ENCODE results near the gene SEC31B.

SEC31B gene

DNA sequence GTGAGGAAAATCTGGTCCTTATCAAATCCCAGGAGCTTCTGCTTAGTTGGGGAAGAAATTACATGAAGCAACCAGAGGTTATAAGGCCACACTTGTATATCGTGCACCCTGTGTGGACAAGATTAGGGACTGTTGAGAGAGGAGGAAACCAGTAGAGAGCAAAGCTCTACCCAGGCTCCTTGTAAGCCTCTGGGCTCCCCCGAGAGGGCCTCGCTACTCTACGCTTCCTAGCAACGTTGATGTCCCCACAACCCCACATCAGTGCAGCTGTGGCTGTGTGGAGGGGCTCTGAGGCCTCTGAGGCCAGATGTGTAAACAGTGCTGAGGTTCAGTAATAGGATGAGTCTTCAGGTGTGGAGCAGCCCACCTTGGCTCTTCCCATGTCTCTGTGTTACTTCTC, 32.1 kb upstream of the SEC31B start:
- H3K36me3 ChIP-seq (ENCODE audit: insufficient read depth, low read length) = peaks cover 45% of the 10 kb centered on the region
- no peaks in the 10 kb centered on the region for H3K4me1 ChIP-seq (ENCODE audit: insufficient read depth, low read length)
- H3K9me3 ChIP-seq (ENCODE audit: low read length) = no peaks in the 10 kb centered on the region
- no peak overlapping the region for H3K4me3 ChIP-seq (ENCODE audit: low read depth in 1 of 2, low read length in 2 of 2)
- H3K27me3 ChIP-seq (ENCODE audit: control insufficient read depth in 1 of 2, insufficient read depth in 2 of 2, low read length in 2 of 2) = no peaks in the 10 kb centered on the region
- no peak overlapping the region for H3K27ac ChIP-seq (ENCODE audit: low read depth, low read length)
- no peak overlapping the region for H3K9ac ChIP-seq (ENCODE audit: low read length)

- H3K36me3 ChIP-seq (ENCODE audit: insufficient read depth, low read length) = peaks cover 40% of the 10 kb centered on the region
- no peak overlapping the region for H3K4me3 ChIP-seq (ENCODE audit: low read depth in 1 of 2, low read length in 2 of 2)
- H3K9me3 ChIP-seq (ENCODE audit: low read length) = no peaks in the 10 kb centered on the region
- no peaks in the 10 kb centered on the region for H3K4me1 ChIP-seq (ENCODE audit: insufficient read depth, low read length)
- no peaks in the 10 kb centered on the region for H3K27me3 ChIP-seq (ENCODE audit: control insufficient read depth in 1 of 2, insufficient read depth in 2 of 2, low read length in 2 of 2)
- H3K27ac ChIP-seq (ENCODE audit: low read depth, low read length) = no peak overlapping the region
- no peak overlapping the region for H3K9ac ChIP-seq (ENCODE audit: low read length)
Observed at GRCh38 chr10:100551196-100551595, 31.5 kb upstream of the SEC31B start.

DNA sequence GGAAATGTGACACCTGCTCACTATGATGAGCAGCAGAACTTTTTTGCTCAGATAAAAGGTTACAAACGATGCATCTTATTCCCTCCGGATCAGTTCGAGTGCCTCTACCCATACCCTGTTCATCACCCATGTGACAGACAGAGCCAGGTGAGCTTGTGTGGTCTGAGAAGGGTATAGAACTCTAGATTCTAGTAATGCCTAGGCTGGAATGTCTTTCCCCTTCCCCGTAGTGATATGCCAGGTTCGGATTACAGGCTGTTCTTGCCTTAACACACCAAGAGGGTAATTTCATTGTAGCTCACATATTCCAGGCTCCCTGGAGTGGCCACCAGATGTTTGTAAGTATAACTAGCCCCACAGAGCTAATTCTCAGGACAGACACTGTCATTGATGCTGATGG, 25.3 kb upstream of the SEC31B start:
- Histone ChIP-seq H3K9ac (ENCODE audit: low read length) (no peak overlapping the region), H3K27ac (ENCODE audit: low read depth, low read length) (no peak overlapping the region), H3K4me3 (ENCODE audit: low read depth in 1 of 2, low read length in 2 of 2) (no peak overlapping the region), H3K9me3 (ENCODE audit: low read length) (no peaks in the 10 kb centered on the region), H3K4me1 (ENCODE audit: insufficient read depth, low read length) (no peaks in the 10 kb centered on the region), H3K27me3 (ENCODE audit: control insufficient read depth in 1 of 2, insufficient read depth in 2 of 2, low read length in 2 of 2) (no peaks in the 10 kb centered on the region), H3K36me3 (ENCODE audit: insufficient read depth, low read length) (peaks cover 79% of the 10 kb centered on the region)

GRCh38 chr10:100537475-100537874, 17.8 kb upstream of the SEC31B start:
- Histone ChIP-seq H3K27ac (ENCODE audit: low read depth, low read length) (no peak overlapping the region), H3K27me3 (ENCODE audit: control insufficient read depth in 1 of 2, insufficient read depth in 2 of 2, low read length in 2 of 2) (no peaks in the 10 kb centered on the region), H3K4me1 (ENCODE audit: insufficient read depth, low read length) (peaks cover 30% of the 10 kb centered on the region), H3K36me3 (ENCODE audit: insufficient read depth, low read length) (peaks cover 33% of the 10 kb centered on the region), H3K9ac (ENCODE audit: low read length) (no peak overlapping the region), H3K4me3 (ENCODE audit: low read depth in 1 of 2, low read length in 2 of 2) (no peak overlapping the region), H3K9me3 (ENCODE audit: low read length) (no peaks in the 10 kb centered on the region)

DNA sequence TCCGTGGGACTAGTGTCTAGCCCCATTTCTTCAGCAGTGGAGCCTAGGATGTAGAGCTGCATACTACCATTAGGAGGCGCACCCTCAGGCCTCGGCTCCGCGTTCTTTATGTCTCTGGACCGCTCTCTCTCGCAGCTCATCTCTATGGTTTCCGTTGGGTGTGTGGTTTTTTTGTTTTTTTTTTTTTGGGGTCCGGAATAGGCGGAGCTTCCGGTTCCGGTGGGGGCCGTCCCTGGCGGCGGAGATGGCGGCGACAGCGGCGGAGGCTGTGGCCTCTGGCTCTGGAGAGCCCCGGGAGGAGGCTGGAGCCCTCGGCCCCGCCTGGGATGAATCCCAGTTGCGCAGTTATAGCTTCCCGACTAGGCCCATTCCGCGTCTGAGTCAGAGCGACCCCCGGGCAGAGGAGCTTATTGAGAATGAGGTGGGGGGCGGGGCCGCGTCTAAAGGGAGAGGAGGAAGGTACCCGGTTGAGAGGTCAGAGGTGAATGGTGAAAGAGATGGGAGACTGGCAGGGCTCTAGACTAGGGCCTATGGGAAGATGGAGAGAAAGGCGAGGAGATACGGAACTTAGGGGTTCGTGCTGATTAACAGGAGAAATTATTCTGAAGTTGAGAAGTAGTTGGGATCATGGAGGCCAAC, 16.2 kb upstream of the SEC31B start, which contains the start of gene HIF1AN:
HIF1AN (plus strand) TSS at position 229 of the 639 bp plus-strand sequence; CDS start at position 245, 16 bp downstream.
- H3K27ac ChIP-seq (ENCODE audit: low read depth, low read length) = peak within 1 kb of the TSS; percentile 79
- peaks cover 30% of the 10 kb centered on the region for H3K4me1 ChIP-seq (ENCODE audit: insufficient read depth, low read length)
- no peaks in the 10 kb centered on the region for H3K27me3 ChIP-seq (ENCODE audit: control insufficient read depth in 1 of 2, insufficient read depth in 2 of 2, low read length in 2 of 2)
- no peaks in the 10 kb centered on the region for H3K9me3 ChIP-seq (ENCODE audit: low read length)
- peak within 1 kb of the TSS; percentile 70 to 79 for H3K4me3 ChIP-seq (ENCODE audit: low read depth in 1 of 2, low read length in 2 of 2)
- H3K9ac ChIP-seq (ENCODE audit: low read length) = peak within 1 kb of the TSS; percentile 63
- peaks cover 24% of the 10 kb centered on the region for H3K36me3 ChIP-seq (ENCODE audit: insufficient read depth, low read length)

DNA sequence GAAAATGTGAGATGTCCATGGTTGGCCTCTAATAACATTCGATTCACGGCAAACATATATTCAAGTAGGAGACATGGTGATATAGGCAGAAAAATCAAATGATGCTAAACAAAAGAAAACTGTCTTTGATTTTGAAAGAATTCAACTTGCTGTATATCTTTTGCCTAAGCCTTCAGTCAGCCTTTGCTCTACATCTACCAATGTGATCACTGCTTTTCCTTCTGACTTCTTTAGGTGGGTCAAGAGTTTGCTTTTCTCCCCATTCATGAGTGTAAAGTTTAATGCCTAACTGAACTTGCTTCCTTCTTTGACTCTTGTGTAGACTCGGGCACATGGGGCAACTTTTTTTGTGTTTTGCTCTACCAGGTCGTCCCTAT, 15.7 kb upstream of the SEC31B start:
- Histone ChIP-seq H3K4me1 (ENCODE audit: insufficient read depth, low read length) (peaks cover 31% of the 10 kb centered on the region), H3K36me3 (ENCODE audit: insufficient read depth, low read length) (peaks cover 19% of the 10 kb centered on the region), H3K9ac (ENCODE audit: low read length) (no peak overlapping the region), H3K4me3 (ENCODE audit: low read depth in 1 of 2, low read length in 2 of 2) (peak overlapping the region; percentile 28 to 79), H3K27ac (ENCODE audit: low read depth, low read length) (peak overlapping the region; percentile 17), H3K9me3 (ENCODE audit: low read length) (no peaks in the 10 kb centered on the region), H3K27me3 (ENCODE audit: control insufficient read depth in 1 of 2, insufficient read depth in 2 of 2, low read length in 2 of 2) (no peaks in the 10 kb centered on the region)

DNA sequence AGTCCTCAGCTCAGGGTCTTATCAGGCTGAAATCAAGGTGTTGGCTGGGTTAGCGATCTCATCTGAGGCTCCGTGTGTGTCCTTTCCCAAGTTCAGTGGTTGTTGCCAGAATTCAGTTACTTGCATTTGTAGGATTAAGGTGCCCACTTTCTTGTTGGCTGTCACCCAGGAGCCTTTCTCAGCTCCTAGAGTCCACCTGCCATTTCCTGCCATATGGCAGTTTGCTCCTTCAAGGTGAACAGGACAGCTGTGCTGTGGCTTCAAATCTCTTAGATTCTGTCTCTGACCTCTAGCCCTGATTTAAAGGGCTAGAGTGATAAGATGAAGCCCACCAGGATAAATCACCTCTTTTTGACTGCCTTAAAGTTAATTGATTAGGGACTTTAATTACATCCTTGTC, 15.1 kb upstream of the SEC31B start:
- Histone ChIP-seq H3K4me3 (ENCODE audit: low read depth in 1 of 2, low read length in 2 of 2) (peak overlapping the region in 1 of 2 donors; percentile 79), H3K27ac (ENCODE audit: low read depth, low read length) (no peak overlapping the region), H3K4me1 (ENCODE audit: insufficient read depth, low read length) (peaks cover 36% of the 10 kb centered on the region), H3K27me3 (ENCODE audit: control insufficient read depth in 1 of 2, insufficient read depth in 2 of 2, low read length in 2 of 2) (no peaks in the 10 kb centered on the region), H3K9ac (ENCODE audit: low read length) (no peak overlapping the region), H3K36me3 (ENCODE audit: insufficient read depth, low read length) (peaks cover 18% of the 10 kb centered on the region), H3K9me3 (ENCODE audit: low read length) (no peaks in the 10 kb centered on the region)

- Histone ChIP-seq H3K4me3 (ENCODE audit: low read depth in 1 of 2, low read length in 2 of 2) (no peak overlapping the region), H3K27ac (ENCODE audit: low read depth, low read length) (no peak overlapping the region), H3K9ac (ENCODE audit: low read length) (no peak overlapping the region), H3K36me3 (ENCODE audit: insufficient read depth, low read length) (peaks cover 2% of the 10 kb centered on the region), H3K4me1 (ENCODE audit: insufficient read depth, low read length) (peaks cover 35% of the 10 kb centered on the region), H3K27me3 (ENCODE audit: control insufficient read depth in 1 of 2, insufficient read depth in 2 of 2, low read length in 2 of 2) (no peaks in the 10 kb centered on the region), H3K9me3 (ENCODE audit: low read length) (no peaks in the 10 kb centered on the region)
Observed at GRCh38 chr10:100531761-100532160, 12.1 kb upstream of the SEC31B start.

DNA sequence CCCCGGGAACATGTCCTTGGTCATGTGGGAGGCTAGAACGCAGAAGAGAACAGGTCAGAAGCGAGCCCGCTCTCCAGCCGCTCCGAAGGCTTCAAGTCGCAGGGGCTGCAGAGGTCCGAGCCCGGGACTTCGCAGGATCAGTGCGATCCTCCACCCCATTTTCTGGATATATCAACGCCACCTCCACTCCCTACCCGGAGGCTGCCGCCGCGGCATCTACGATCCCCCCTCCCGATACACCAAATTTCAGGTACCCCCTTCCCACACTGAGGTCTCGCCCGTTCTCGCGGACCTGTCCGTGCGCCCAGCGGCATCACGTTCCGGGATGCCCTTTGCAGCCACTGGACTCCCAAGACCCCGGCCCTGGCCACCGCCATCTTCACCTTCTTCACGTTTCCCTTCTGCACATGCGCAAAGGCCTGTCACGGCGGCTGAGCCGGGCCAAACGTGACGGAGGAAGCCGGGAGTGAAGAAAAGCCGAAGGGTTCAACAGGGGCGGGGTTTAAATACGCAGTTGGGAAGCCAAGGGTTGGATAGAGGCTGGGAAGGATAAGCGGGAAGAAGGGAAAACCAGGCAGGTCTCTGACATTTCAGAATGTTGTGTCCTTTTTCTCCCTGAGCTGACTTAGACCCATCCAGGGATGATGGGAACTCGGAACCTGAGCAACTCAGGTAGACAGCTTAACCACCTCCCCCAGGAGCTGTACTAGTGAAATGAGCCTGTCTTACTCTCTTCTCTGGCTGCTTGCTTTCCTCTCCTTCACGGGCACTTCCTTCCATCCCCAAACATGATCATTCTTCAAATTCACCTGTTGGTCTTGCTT, 10.0 kb upstream of the SEC31B start, which contains the start of gene NDUFB8:
NDUFB8 (minus strand) TSS at position 397 of the 824 bp plus-strand sequence; CDS start at position 377, 20 bp downstream.
- H3K9ac ChIP-seq (ENCODE audit: low read length) = peak within 1 kb of the TSS; percentile 95
- H3K27ac ChIP-seq (ENCODE audit: low read depth, low read length) = peak within 1 kb of the TSS; percentile 75
- H3K9me3 ChIP-seq (ENCODE audit: low read length) = no peaks in the 10 kb centered on the region
- H3K27me3 ChIP-seq (ENCODE audit: control insufficient read depth in 1 of 2, insufficient read depth in 2 of 2, low read length in 2 of 2) = no peaks in the 10 kb centered on the region
- H3K4me3 ChIP-seq (ENCODE audit: low read depth in 1 of 2, low read length in 2 of 2) = peak within 1 kb of the TSS; percentile 84 to 100
- H3K36me3 ChIP-seq (ENCODE audit: insufficient read depth, low read length) = peaks cover 23% of the 10 kb centered on the region
- peaks cover 20% of the 10 kb centered on the region for H3K4me1 ChIP-seq (ENCODE audit: insufficient read depth, low read length)

DNA sequence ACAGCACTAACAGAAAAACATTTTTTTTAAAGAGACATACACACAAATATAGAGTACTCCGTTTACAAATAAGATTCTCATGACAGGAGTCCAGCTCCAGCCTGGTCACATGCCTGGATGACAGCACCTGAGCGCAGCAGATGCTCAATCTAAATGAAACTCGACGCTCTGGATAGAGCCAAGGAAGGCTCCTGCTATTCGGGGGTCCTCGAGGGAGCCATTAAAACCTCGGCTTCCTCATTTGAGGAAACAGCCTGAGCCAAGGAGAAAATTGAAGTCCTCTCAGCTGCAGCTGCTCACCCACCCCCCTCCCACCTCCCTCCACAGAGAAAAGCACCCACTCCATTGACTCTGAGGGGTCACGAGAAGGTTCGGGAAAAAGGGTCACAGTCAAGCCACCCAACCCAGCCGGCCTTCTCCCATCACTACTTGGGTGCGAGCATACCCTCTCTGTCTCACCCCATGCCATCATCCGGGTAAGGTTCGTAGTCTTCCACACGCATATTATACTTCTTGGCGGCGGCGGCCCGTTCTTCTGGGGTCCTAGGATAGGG, 9.3 kb upstream of the SEC31B start:
- H3K27ac ChIP-seq (ENCODE audit: low read depth, low read length) = peak overlapping the region; percentile 75
- peak overlapping the region; percentile 84 to 100 for H3K4me3 ChIP-seq (ENCODE audit: low read depth in 1 of 2, low read length in 2 of 2)
- no peaks in the 10 kb centered on the region for H3K9me3 ChIP-seq (ENCODE audit: low read length)
- peaks cover 19% of the 10 kb centered on the region for H3K4me1 ChIP-seq (ENCODE audit: insufficient read depth, low read length)
- peaks cover 30% of the 10 kb centered on the region for H3K36me3 ChIP-seq (ENCODE audit: insufficient read depth, low read length)
- H3K27me3 ChIP-seq (ENCODE audit: control insufficient read depth in 1 of 2, insufficient read depth in 2 of 2, low read length in 2 of 2) = no peaks in the 10 kb centered on the region
- H3K9ac ChIP-seq (ENCODE audit: low read length) = peak overlapping the region; percentile 95

- peak overlapping the region; percentile 95 for H3K9ac ChIP-seq (ENCODE audit: low read length)
- no peaks in the 10 kb centered on the region for H3K27me3 ChIP-seq (ENCODE audit: control insufficient read depth in 1 of 2, insufficient read depth in 2 of 2, low read length in 2 of 2)
- H3K27ac ChIP-seq (ENCODE audit: low read depth, low read length) = peak overlapping the region; percentile 75
- peaks cover 19% of the 10 kb centered on the region for H3K4me1 ChIP-seq (ENCODE audit: insufficient read depth, low read length)
- no peaks in the 10 kb centered on the region for H3K9me3 ChIP-seq (ENCODE audit: low read length)
- peaks cover 37% of the 10 kb centered on the region for H3K36me3 ChIP-seq (ENCODE audit: insufficient read depth, low read length)
- H3K4me3 ChIP-seq (ENCODE audit: low read depth in 1 of 2, low read length in 2 of 2) = peak overlapping the region; percentile 84 to 100
Observed at GRCh38 chr10:100528123-100528886, 8.6 kb upstream of the SEC31B start.

All from muscle layer of colon (tissue), 2 donors.